GM23338 (cell line): ENCODE data around the gene SIX5. TPM values are rescaled to one million over a fixed set of nuclear protein-coding genes. Genes with fewer than 3 reads are reported as not detected.

Experiments
- ATAC-seq: fragments of 200-7000 bp; cut with Tn5 transposase; 3 replicates; pipeline ENCODE4 v1.9.1; 2020
- DNase-seq: peaks from one replicate; pipeline ENCODE4 v3.0.0-alpha.2; 2015; ENCODE audit warnings: low spot score
- H2AFZ ChIP-seq: fragments of 200-600 bp; sonication (generic); 2 replicates; pipeline ENCODE4 v1.8.0; 2016; ENCODE audit warnings: antibody characterized with exemption, mild to moderate bottlenecking, moderate library complexity
- H3F3A ChIP-seq: fragments of 200-600 bp; sonication (generic); replicated peaks from 2 replicates; pipeline ENCODE4 v1.8.0; 2017; ENCODE audit warnings: antibody characterized with exemption, mixed run types, low read depth
- H3K27ac ChIP-seq: fragments of 200-600 bp; sonication (generic); 2 replicates; pipeline ENCODE4 v1.6.1; 2016; ENCODE audit warnings: low read depth
- H3K27me3 ChIP-seq: fragments of 200-600 bp; sonication (generic); 2 replicates; pipeline ENCODE4 v1.8.0; 2016; ENCODE audit warnings: mild to moderate bottlenecking, mixed run types, moderate library complexity; ENCODE audit not compliant: insufficient read depth
- H3K36me3 ChIP-seq: fragments of 200-600 bp; sonication (generic); 2 replicates; pipeline ENCODE4 v1.8.0; 2016; ENCODE audit warnings: mild to moderate bottlenecking; ENCODE audit not compliant: insufficient read depth
- H3K4me1 ChIP-seq: fragments of 200-600 bp; sonication (generic); 2 replicates; pipeline ENCODE4 v1.8.0; 2016; ENCODE audit warnings: mild to moderate bottlenecking, moderate library complexity; ENCODE audit not compliant: insufficient read depth
- H3K4me2 ChIP-seq: fragments of 200-600 bp; sonication (generic); 2 replicates; pipeline ENCODE4 v1.7.1; 2017; ENCODE audit warnings: mixed run types
- H3K4me3 ChIP-seq: fragments of 200-600 bp; sonication (generic); 2 replicates; pipeline ENCODE4 v1.6.1; 2016; ENCODE audit warnings: mixed run types
- H3K79me2 ChIP-seq: fragments of 200-600 bp; sonication (generic); replicated peaks from 2 replicates; pipeline ENCODE4 v1.8.0; 2017; ENCODE audit warnings: mild to moderate bottlenecking; ENCODE audit not compliant: insufficient read depth
- H3K9me2 ChIP-seq: fragments of 200-600 bp; sonication (generic); 2 replicates; pipeline ENCODE4 v1.8.0; 2017; ENCODE audit not compliant: insufficient read depth
- H4K20me1 ChIP-seq: fragments of 200-600 bp; sonication (generic); replicated peaks from 2 replicates; pipeline ENCODE4 v1.8.0; 2017; ENCODE audit warnings: mild to moderate bottlenecking; ENCODE audit not compliant: insufficient read depth
- H3K27ac Mint-ChIP-seq: 2 replicates; pipeline ENCODE4 v1.8.0; 2020; ENCODE audit warnings: inconsistent platforms, mild to moderate bottlenecking, moderate library complexity, mixed read lengths
- H3K27me3 Mint-ChIP-seq: 3 replicates; pipeline ENCODE4 v1.8.0; 2022; ENCODE audit warnings: low read depth, mild to moderate bottlenecking, moderate library complexity, mixed read lengths, inconsistent platforms; ENCODE audit not compliant: insufficient read depth, poor library complexity
- H3K36me3 Mint-ChIP-seq: 3 replicates; pipeline ENCODE4 v1.8.0; 2021; ENCODE audit warnings: low read depth, mild to moderate bottlenecking, inconsistent platforms, moderate library complexity, mixed read lengths
- H3K4me1 Mint-ChIP-seq: 3 replicates; pipeline ENCODE4 v1.8.0; 2020; ENCODE audit warnings: mild to moderate bottlenecking, inconsistent platforms, mixed read lengths
- H3K4me3 Mint-ChIP-seq: 3 replicates; pipeline ENCODE4 v1.8.0; 2021; ENCODE audit warnings: moderate library complexity, mild to moderate bottlenecking, inconsistent platforms, mixed read lengths
- H3K9me3 Mint-ChIP-seq: 3 replicates; pipeline ENCODE4 v1.8.0; 2020; ENCODE audit warnings: moderate library complexity, mild to moderate bottlenecking, inconsistent platforms, mixed read lengths
- CREB1 ChIP-seq: fragments of 250-450 bp; sonication (Bioruptor Pico); IDR thresholded peaks from 2 replicates; pipeline ENCODE4 v1.5.0; 2020; ENCODE audit warnings: low read depth, mild to moderate bottlenecking, moderate library complexity
- ETS1 ChIP-seq: IDR thresholded peaks from 2 replicates; pipeline ENCODE4 v1.6.1; 2016; ENCODE audit warnings: antibody characterized with exemption
- EZH2 ChIP-seq: fragments of 200-600 bp; sonication (generic); IDR thresholded peaks from one replicate; pipeline ENCODE4 v1.8.0; 2017; ENCODE audit warnings: antibody characterized with exemption, mild to moderate bottlenecking, low read depth; ENCODE audit not compliant: unreplicated experiment
- EZH2phosphoT487 ChIP-seq: fragments of 200-600 bp; sonication (generic); IDR thresholded peaks from one replicate; pipeline ENCODE4 v1.8.1; 2018; ENCODE audit warnings: antibody characterized with exemption; ENCODE audit not compliant: unreplicated experiment
- JUNB ChIP-seq: IDR thresholded peaks from one replicate; pipeline ENCODE4 v1.6.1; 2016; ENCODE audit warnings: antibody characterized with exemption; ENCODE audit not compliant: unreplicated experiment
- NANOG ChIP-seq: IDR thresholded peaks from 2 replicates; pipeline ENCODE4 v1.6.1; 2016; ENCODE audit warnings: antibody characterized with exemption, borderline replicate concordance
- POLR2AphosphoS5 ChIP-seq: IDR thresholded peaks from 2 replicates; pipeline ENCODE4 v1.6.1; 2016; ENCODE audit warnings: antibody characterized with exemption, low read depth
- REST ChIP-seq: IDR thresholded peaks from one replicate; pipeline ENCODE4 v1.6.1; 2018; ENCODE audit warnings: antibody characterized with exemption; ENCODE audit not compliant: unreplicated experiment
- STAT1 ChIP-seq: IDR thresholded peaks from one replicate; pipeline ENCODE4 v1.6.1; 2016; ENCODE audit warnings: antibody characterized with exemption; ENCODE audit not compliant: unreplicated experiment
- ZNF114 ChIP-seq: fragments of 250-450 bp; sonication (Bioruptor Pico); IDR thresholded peaks from 2 replicates; pipeline ENCODE4 v1.5.0; 2020; ENCODE audit warnings: mild to moderate bottlenecking, moderate library complexity
- ZNF331 ChIP-seq: fragments of 250-450 bp; sonication (Bioruptor Pico); IDR thresholded peaks from 2 replicates; pipeline ENCODE4 v1.5.0; 2020; ENCODE audit warnings: low read depth, mild to moderate bottlenecking, moderate library complexity
- ZNF462 ChIP-seq: fragments of 250-450 bp; sonication (Bioruptor Pico); IDR thresholded peaks from 2 replicates; pipeline ENCODE4 v1.5.0; 2020; ENCODE audit warnings: mild to moderate bottlenecking, moderate library complexity
- polyA plus RNA-seq: library from polyadenylated mRNA; unstranded; fragments of >200 nt; fragmentation: Nextera tagmentation; extraction: Ambion mirVana; gene quantifications from 2 replicates; pipeline ENCODE4 v1.2.1, GENCODE V29; 2016
- total RNA-seq: library from RNA; depleted of rRNA; stranded (reverse); fragments of >200 nt; shearing (Covaris generic); gene quantifications from 2 replicates; pipeline ENCODE4 v1.2.3, GENCODE V29; 2014

The SIX5 gene
- total and polyA plus RNA-seq, 2 experiments from 2014 or later: 10.1 to 22.6 TPM

GRCh38 chr19:45793178-45793564, 24.1 kb upstream of the SIX5 start:
- Mint-ChIP-seq H3K27me3 (peaks cover 14% of the 10 kb centered on the region), H3K36me3 (peaks cover 25% of the 10 kb centered on the region), H3K27ac (peak overlapping the region; percentile 75), H3K4me3 (peak overlapping the region; percentile 63), H3K4me1 (peaks cover 20% of the 10 kb centered on the region), H3K9me3 (no peaks in the 10 kb centered on the region; the same call in none of the 3 replicates)
- Histone ChIP-seq H3K27ac (no peak overlapping the region), H4K20me1 (peaks cover 13% of the 10 kb centered on the region), H3K27me3 (no peaks in the 10 kb centered on the region), H3K9me2 (no peaks in the 10 kb centered on the region), H3K4me1 (peaks cover 6% of the 10 kb centered on the region), H3K36me3 (peaks cover 6% of the 10 kb centered on the region; the same call in 1 of the 2 replicates), H2AFZ (no peak overlapping the region), H3F3A (peaks cover 9% of the 10 kb centered on the region; the same call in 1 of the 2 replicates), H3K79me2 (peaks cover 17% of the 10 kb centered on the region), H3K4me3 (0 out of 2 replicates have a peak overlapping the region, but pooled peaks have one; percentile 15), H3K4me2 (peak overlapping the region; percentile 69)
- DNase-seq (no peak), ATAC-seq (no peak)
- TF ChIP-seq NANOG: no peak
- no peak for TF ChIP-seq POLR2AphosphoS5
- TF ChIP-seq ZNF114 (CRISPR knock-in tag): no peak
- no peak for TF ChIP-seq ZNF331
- TF ChIP-seq STAT1: no peak
- TF ChIP-seq REST: no peak
- no peak for TF ChIP-seq ZNF462
- TF ChIP-seq EZH2phosphoT487: no peak
- no peak for TF ChIP-seq ETS1
- TF ChIP-seq CREB1: no peak
- TF ChIP-seq JUNB: no peak
- no peak for TF ChIP-seq EZH2
